ENCODE data around the gene SOX12. TPM values are rescaled to one million over a fixed set of nuclear protein-coding genes. Genes with fewer than 3 reads are reported as not detected.

SOX12 gene
- total RNA-seq, 1 experiment from 2014 or later = 59.1 TPM

- peaks cover 54% of the 10 kb centered on the region for H3K4me1 Mint-ChIP-seq
- H3K9me3 Mint-ChIP-seq = peaks cover 9% of the 10 kb centered on the region
- ATAC-seq (no peak), DNase-seq (ENCODE audit: low spot score) (no peak)
- H3K27ac Mint-ChIP-seq = peak overlapping the region; percentile 99
- ChIA-PET POLR2A (interaction anchor here (1.1 to 6.3 kb wide), 5 partner anchors 8 to 45 kb away, joined by 3 to 110 read pairs (median 7); partner anchors contain the start of genes NRSN2 and SOX12), CTCF (interaction anchor here (0.9 to 6.5 kb wide), 8 partner anchors 8 to 129 kb away, joined by 3 to 55 read pairs (median 8); partner anchors contain the start of gene SOX12)
- H3K4me3 Mint-ChIP-seq = peak overlapping the region; percentile 100
- H3K36me3 Mint-ChIP-seq = peaks cover 23% of the 10 kb centered on the region
- TF ChIP-seq CBFB (CRISPR knock-in tag; IDR thresholded peaks at IDR 0.05; ENCODE audit: low read depth) (no peak), ZNF121 (CRISPR knock-in tag; IDR thresholded peaks at IDR 0.05) (0 out of 2 replicates have a peak, but pooled peaks have one; percentile 60)
- H3K27me3 Mint-ChIP-seq (ENCODE audit: low read depth) = peaks cover 16% of the 10 kb centered on the region
Observed at GRCh38 chr20:301886-302848, 23.2 kb upstream of the SOX12 start.

GRCh38 chr20:305745-306144 lies 19.6 kb upstream of the SOX12 start:
- ChIA-PET POLR2A (no interaction called here), CTCF (interaction anchor here (0.6 kb wide), 1 partner anchor 127 kb away, joined by 3 read pairs; no protein-coding TSS in a partner anchor)
- Mint-ChIP-seq H3K4me3 (no peak overlapping the region), H3K27ac (no peak overlapping the region), H3K4me1 (peaks cover 60% of the 10 kb centered on the region), H3K36me3 (peaks cover 10% of the 10 kb centered on the region), H3K9me3 (peaks cover 9% of the 10 kb centered on the region), H3K27me3 (ENCODE audit: low read depth) (peaks cover 16% of the 10 kb centered on the region)
- DNase-seq (ENCODE audit: low spot score) (no peak), ATAC-seq (no peak)
- TF ChIP-seq ZNF671 (CRISPR knock-in tag; IDR thresholded peaks at IDR 0.05) (no peak), IRF1 (CRISPR knock-in tag; IDR thresholded peaks at IDR 0.05) (no peak), NR3C1 (CRISPR knock-in tag; conservative IDR thresholded peaks at IDR 0.05; ENCODE audit: low read depth) (no peak), TEAD1 (CRISPR knock-in tag; IDR thresholded peaks at IDR 0.05) (no peak), ERG (CRISPR knock-in tag; IDR thresholded peaks at IDR 0.05) (no peak), IRF2 (CRISPR knock-in tag; IDR thresholded peaks at IDR 0.05; ENCODE audit: borderline replicate concordance, low read depth) (no peak), ETV6 (CRISPR knock-in tag; IDR thresholded peaks at IDR 0.05) (no peak), TEAD4 (CRISPR knock-in tag; IDR thresholded peaks at IDR 0.05) (no peak), NFATC4 (CRISPR knock-in tag; IDR thresholded peaks at IDR 0.05) (no peak)
- TF ChIP-seq, protein P1, sequence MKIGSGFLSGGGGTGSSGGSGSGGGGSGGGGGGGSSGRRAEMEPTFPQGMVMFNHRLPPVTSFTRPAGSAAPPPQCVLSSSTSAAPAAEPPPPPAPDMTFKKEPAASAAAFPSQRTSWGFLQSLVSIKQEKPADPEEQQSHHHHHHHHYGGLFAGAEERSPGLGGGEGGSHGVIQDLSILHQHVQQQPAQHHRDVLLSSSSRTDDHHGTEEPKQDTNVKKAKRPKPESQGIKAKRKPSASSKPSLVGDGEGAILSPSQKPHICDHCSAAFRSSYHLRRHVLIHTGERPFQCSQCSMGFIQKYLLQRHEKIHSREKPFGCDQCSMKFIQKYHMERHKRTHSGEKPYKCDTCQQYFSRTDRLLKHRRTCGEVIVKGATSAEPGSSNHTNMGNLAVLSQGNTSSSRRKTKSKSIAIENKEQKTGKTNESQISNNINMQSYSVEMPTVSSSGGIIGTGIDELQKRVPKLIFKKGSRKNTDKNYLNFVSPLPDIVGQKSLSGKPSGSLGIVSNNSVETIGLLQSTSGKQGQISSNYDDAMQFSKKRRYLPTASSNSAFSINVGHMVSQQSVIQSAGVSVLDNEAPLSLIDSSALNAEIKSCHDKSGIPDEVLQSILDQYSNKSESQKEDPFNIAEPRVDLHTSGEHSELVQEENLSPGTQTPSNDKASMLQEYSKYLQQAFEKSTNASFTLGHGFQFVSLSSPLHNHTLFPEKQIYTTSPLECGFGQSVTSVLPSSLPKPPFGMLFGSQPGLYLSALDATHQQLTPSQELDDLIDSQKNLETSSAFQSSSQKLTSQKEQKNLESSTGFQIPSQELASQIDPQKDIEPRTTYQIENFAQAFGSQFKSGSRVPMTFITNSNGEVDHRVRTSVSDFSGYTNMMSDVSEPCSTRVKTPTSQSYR (CRISPR knock-in tag; IDR thresholded peaks at IDR 0.05) = no peak
- TF ChIP-seq, protein P2, sequence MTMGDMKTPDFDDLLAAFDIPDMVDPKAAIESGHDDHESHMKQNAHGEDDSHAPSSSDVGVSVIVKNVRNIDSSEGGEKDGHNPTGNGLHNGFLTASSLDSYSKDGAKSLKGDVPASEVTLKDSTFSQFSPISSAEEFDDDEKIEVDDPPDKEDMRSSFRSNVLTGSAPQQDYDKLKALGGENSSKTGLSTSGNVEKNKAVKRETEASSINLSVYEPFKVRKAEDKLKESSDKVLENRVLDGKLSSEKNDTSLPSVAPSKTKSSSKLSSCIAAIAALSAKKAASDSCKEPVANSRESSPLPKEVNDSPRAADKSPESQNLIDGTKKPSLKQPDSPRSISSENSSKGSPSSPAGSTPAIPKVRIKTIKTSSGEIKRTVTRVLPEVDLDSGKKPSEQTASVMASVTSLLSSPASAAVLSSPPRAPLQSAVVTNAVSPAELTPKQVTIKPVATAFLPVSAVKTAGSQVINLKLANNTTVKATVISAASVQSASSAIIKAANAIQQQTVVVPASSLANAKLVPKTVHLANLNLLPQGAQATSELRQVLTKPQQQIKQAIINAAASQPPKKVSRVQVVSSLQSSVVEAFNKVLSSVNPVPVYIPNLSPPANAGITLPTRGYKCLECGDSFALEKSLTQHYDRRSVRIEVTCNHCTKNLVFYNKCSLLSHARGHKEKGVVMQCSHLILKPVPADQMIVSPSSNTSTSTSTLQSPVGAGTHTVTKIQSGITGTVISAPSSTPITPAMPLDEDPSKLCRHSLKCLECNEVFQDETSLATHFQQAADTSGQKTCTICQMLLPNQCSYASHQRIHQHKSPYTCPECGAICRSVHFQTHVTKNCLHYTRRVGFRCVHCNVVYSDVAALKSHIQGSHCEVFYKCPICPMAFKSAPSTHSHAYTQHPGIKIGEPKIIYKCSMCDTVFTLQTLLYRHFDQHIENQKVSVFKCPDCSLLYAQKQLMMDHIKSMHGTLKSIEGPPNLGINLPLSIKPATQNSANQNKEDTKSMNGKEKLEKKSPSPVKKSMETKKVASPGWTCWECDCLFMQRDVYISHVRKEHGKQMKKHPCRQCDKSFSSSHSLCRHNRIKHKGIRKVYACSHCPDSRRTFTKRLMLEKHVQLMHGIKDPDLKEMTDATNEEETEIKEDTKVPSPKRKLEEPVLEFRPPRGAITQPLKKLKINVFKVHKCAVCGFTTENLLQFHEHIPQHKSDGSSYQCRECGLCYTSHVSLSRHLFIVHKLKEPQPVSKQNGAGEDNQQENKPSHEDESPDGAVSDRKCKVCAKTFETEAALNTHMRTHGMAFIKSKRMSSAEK (CRISPR knock-in tag; IDR thresholded peaks at IDR 0.05; ENCODE audit: borderline replicate concordance) = no peak
- TF ChIP-seq, protein P3, sequence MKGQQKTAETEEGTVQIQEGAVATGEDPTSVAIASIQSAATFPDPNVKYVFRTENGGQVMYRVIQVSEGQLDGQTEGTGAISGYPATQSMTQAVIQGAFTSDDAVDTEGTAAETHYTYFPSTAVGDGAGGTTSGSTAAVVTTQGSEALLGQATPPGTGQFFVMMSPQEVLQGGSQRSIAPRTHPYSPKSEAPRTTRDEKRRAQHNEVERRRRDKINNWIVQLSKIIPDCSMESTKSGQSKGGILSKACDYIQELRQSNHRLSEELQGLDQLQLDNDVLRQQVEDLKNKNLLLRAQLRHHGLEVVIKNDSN (CRISPR knock-in tag; IDR thresholded peaks at IDR 0.05) = no peak
- TF ChIP-seq, protein P4, sequence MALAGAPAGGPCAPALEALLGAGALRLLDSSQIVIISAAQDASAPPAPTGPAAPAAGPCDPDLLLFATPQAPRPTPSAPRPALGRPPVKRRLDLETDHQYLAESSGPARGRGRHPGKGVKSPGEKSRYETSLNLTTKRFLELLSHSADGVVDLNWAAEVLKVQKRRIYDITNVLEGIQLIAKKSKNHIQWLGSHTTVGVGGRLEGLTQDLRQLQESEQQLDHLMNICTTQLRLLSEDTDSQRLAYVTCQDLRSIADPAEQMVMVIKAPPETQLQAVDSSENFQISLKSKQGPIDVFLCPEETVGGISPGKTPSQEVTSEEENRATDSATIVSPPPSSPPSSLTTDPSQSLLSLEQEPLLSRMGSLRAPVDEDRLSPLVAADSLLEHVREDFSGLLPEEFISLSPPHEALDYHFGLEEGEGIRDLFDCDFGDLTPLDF (CRISPR knock-in tag; IDR thresholded peaks at IDR 0.05) = no peak
- TF ChIP-seq, protein P5, sequence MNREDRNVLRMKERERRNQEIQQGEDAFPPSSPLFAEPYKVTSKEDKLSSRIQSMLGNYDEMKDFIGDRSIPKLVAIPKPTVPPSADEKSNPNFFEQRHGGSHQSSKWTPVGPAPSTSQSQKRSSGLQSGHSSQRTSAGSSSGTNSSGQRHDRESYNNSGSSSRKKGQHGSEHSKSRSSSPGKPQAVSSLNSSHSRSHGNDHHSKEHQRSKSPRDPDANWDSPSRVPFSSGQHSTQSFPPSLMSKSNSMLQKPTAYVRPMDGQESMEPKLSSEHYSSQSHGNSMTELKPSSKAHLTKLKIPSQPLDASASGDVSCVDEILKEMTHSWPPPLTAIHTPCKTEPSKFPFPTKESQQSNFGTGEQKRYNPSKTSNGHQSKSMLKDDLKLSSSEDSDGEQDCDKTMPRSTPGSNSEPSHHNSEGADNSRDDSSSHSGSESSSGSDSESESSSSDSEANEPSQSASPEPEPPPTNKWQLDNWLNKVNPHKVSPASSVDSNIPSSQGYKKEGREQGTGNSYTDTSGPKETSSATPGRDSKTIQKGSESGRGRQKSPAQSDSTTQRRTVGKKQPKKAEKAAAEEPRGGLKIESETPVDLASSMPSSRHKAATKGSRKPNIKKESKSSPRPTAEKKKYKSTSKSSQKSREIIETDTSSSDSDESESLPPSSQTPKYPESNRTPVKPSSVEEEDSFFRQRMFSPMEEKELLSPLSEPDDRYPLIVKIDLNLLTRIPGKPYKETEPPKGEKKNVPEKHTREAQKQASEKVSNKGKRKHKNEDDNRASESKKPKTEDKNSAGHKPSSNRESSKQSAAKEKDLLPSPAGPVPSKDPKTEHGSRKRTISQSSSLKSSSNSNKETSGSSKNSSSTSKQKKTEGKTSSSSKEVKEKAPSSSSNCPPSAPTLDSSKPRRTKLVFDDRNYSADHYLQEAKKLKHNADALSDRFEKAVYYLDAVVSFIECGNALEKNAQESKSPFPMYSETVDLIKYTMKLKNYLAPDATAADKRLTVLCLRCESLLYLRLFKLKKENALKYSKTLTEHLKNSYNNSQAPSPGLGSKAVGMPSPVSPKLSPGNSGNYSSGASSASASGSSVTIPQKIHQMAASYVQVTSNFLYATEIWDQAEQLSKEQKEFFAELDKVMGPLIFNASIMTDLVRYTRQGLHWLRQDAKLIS (CRISPR knock-in tag; IDR thresholded peaks at IDR 0.05; ENCODE audit: borderline replicate concordance) = no peak

Measured in WTC11 (cell line).